Esophagus muscularis mucosa (tissue), 4 donors: ENCODE data around the gene MSRB1. TPM values are rescaled to one million over a fixed set of nuclear protein-coding genes. Genes with fewer than 3 reads are reported as not detected.

Experiments
- DNase-seq: peaks from one replicate; pipeline ENCODE4 v3.0.0-alpha.2; 2017; ENCODE audit errors: extremely low spot score
- H3K27ac ChIP-seq, 4 donors: fragments of 200-600 bp; sonication (generic); replicated peaks in 1 of 4; 1 replicate in 3 of 4; 2 replicates in 1 of 4; pipeline ENCODE4 v1.5.1; 2016 to 2019; ENCODE audit warnings: mild to moderate bottlenecking in 1 of 4
- H3K27me3 ChIP-seq, 4 donors: fragments of 200-600 bp; sonication (generic); one replicate each; pipeline versions ENCODE4 v1.5.1 to v1.6.0; 2016 to 2019
- H3K36me3 ChIP-seq, 4 donors: fragments of 200-600 bp; sonication (generic); one replicate each; pipeline ENCODE4 v1.5.1; 2016 to 2019
- H3K4me1 ChIP-seq, 4 donors: fragments of 200-600 bp; sonication (generic); one replicate each; pipeline ENCODE4 v1.5.1; 2016 to 2019
- H3K4me3 ChIP-seq, 4 donors: fragments of 200-600 bp; sonication (generic); 1 replicate in 2 of 4; 2 replicates in 2 of 4; pipeline ENCODE4 v1.5.1; 2016 to 2019; ENCODE audit warnings: mild to moderate bottlenecking in 4 of 4, moderate library complexity in 1 of 4
- H3K9me3 ChIP-seq, 4 donors: fragments of 200-600 bp; sonication (generic); 1 replicate in 3 of 4; 2 replicates in 1 of 4; pipeline ENCODE4 v1.5.1; 2016 to 2019
- CTCF ChIP-seq, 3 experiments: fragments of 200-600 bp in 2 of 3; fragments of 450-650 bp in 1 of 3; sonication (generic) in 2 of 3; IDR thresholded peaks; one replicate each; pipeline ENCODE4 v1.5.1; 2017 to 2019; ENCODE audit warnings: antibody characterized with exemption in 3 of 3, mild to moderate bottlenecking in 2 of 3, moderate library complexity in 1 of 3
- EP300 ChIP-seq: sonication (generic); formaldehyde crosslinking; IDR thresholded peaks from one replicate; pipeline ENCODE4 v1.6.1; 2017; ENCODE audit warnings: antibody characterized with exemption
- POLR2A ChIP-seq: fragments of 450-650 bp; IDR thresholded peaks from one replicate; pipeline ENCODE4 v1.6.1; 2017; ENCODE audit warnings: antibody characterized with exemption, moderate library complexity, mild to moderate bottlenecking, low read depth
- POLR2AphosphoS5 ChIP-seq, 2 donors: sonication (generic); formaldehyde crosslinking; IDR thresholded peaks; one replicate each; pipeline ENCODE4 v1.6.1; 2017; ENCODE audit warnings: antibody characterized with exemption in 2 of 2
- WGBS: methylation state at CpG from one replicate; pipeline ENCODE4 v1.1.5; 2018; 5-methylcytosine and 5-hydroxymethylcytosine counted together
- intact Hi-C: fragments of 100-400 bp; cut with DNase I; formaldehyde crosslinking; loops from one replicate; pipeline ENCODE4 v1.15.1; 2023
- total RNA-seq, 4 donors: library from RNA; depleted of rRNA; stranded (reverse); fragments of >200 nt; gene quantifications; one replicate each; pipeline versions ENCODE4 v1.1.0 to v1.2.1, GENCODE V29; 2016

The MSRB1 gene
- total RNA-seq, 4 donors from 2014 or later, result 46.0 to 78.7 (median 53.1) TPM

GRCh38 chr16:1908184-1908583 is 34.8 kb downstream of the MSRB1 start:
- no peaks in the 10 kb centered on the region for H3K9me3 ChIP-seq
- H3K36me3 ChIP-seq, result no peaks in the 10 kb centered on the region
- 76% methylated on average over 6 of the region's 17 CpGs for WGBS
- H3K27me3 ChIP-seq, result peaks cover 0 to 88% (median 2%) of the 10 kb centered on the region in 4 donors
- H3K4me1 ChIP-seq, result no peaks in the 10 kb centered on the region
- no peak for TF ChIP-seq POLR2A
- no peak for TF ChIP-seq POLR2AphosphoS5 (IDR thresholded peaks at IDR 0.05)
- no peak for TF ChIP-seq CTCF (IDR thresholded peaks at IDR 0.05)
- TF ChIP-seq EP300, result no peak
- intact Hi-C loops, result no loop called here
- no peak for DNase-seq
- H3K4me3 ChIP-seq, result no peak overlapping the region
- H3K27ac ChIP-seq, result no peak overlapping the region

GRCh38 chr16:1907226-1907860 is 35.7 kb downstream of the MSRB1 start:
- intact Hi-C loops, result no loop called here
- H3K36me3 ChIP-seq, result no peaks in the 10 kb centered on the region
- TF ChIP-seq EP300 (no peak), POLR2A (no peak), CTCF (IDR thresholded peaks at IDR 0.05) (no peak), POLR2AphosphoS5 (IDR thresholded peaks at IDR 0.05) (no peak)
- H3K9me3 ChIP-seq, result no peaks in the 10 kb centered on the region
- no peak overlapping the region for H3K4me3 ChIP-seq
- no peaks in the 10 kb centered on the region for H3K4me1 ChIP-seq
- no peak for DNase-seq
- WGBS, result 73% methylated on average over 15 of the region's 17 CpGs
- H3K27ac ChIP-seq, result no peak overlapping the region
- peaks cover 0 to 90% (median 2%) of the 10 kb centered on the region in 4 donors for H3K27me3 ChIP-seq

- H3K27ac ChIP-seq, result no peak overlapping the region
- H3K27me3 ChIP-seq, result peaks cover 0 to 85% (median 2%) of the 10 kb centered on the region in 4 donors
- no peak for DNase-seq
- H3K4me1 ChIP-seq, result no peaks in the 10 kb centered on the region
- WGBS, result 76% methylated on average over 5 of the region's 5 CpGs
- H3K4me3 ChIP-seq, result no peak overlapping the region
- TF ChIP-seq POLR2AphosphoS5 (IDR thresholded peaks at IDR 0.05) (no peak), POLR2A (no peak), CTCF (IDR thresholded peaks at IDR 0.05) (no peak), EP300 (no peak)
- no peaks in the 10 kb centered on the region for H3K9me3 ChIP-seq
- intact Hi-C loops, result no loop called here
- no peaks in the 10 kb centered on the region for H3K36me3 ChIP-seq
Observed at GRCh38 chr16:1906846-1907165, 36.2 kb downstream of the MSRB1 start.

- 66% methylated on average over 26 of the region's 31 CpGs for WGBS
- DNase-seq, result no peak
- Histone ChIP-seq H3K27me3 (peaks cover 0 to 80% (median 2%) of the 10 kb centered on the region in 4 donors), H3K4me1 (no peaks in the 10 kb centered on the region), H3K4me3 (no peak overlapping the region), H3K36me3 (no peaks in the 10 kb centered on the region), H3K27ac (no peak overlapping the region), H3K9me3 (no peaks in the 10 kb centered on the region)
- TF ChIP-seq POLR2A, result no peak
- no peak for TF ChIP-seq CTCF (IDR thresholded peaks at IDR 0.05)
- no peak for TF ChIP-seq POLR2AphosphoS5 (IDR thresholded peaks at IDR 0.05)
- no peak for TF ChIP-seq EP300
- intact Hi-C loops, result no loop called here
Observed at GRCh38 chr16:1906055-1906845, 36.7 kb downstream of the MSRB1 start.
